HCT116 (cell line): ENCODE measurements around the gene CYP26B1.

Experiments used
- CBX3 ChIP-seq: IDR thresholded peaks from 2 replicates; pipeline ENCODE4 v1.6.1; 2012; ENCODE audit warnings: low read depth
- CTCF ChIP-seq, 3 experiments: fragments of 200-600 bp in 1 of 3; sonication (generic) in 1 of 3; IDR thresholded peaks in 2 of 3; conservative IDR thresholded peaks in 1 of 3; 2 replicates each; pipeline ENCODE4 v1.5.1; 2012 to 2017; ENCODE audit warnings: low read depth in 2 of 3, low read length in 2 of 3, antibody characterized with exemption in 1 of 3, borderline replicate concordance in 1 of 3, control low read depth in 1 of 3, mild to moderate bottlenecking in 1 of 3, mixed read lengths in 1 of 3, mixed run types in 1 of 3, moderate library complexity in 1 of 3; ENCODE audit not compliant: insufficient read depth in 1 of 3
- POLR2A ChIP-seq: IDR thresholded peaks from 2 replicates; pipeline ENCODE4 v1.7.0; 2011; ENCODE audit warnings: borderline replicate concordance; ENCODE audit not compliant: insufficient read depth, insufficient read length; ENCODE audit errors: extremely low read depth
- REST ChIP-seq: IDR thresholded peaks from 2 replicates; pipeline ENCODE4 v1.6.1; 2012; ENCODE audit warnings: low read depth
- TCF7L2 ChIP-seq: IDR thresholded peaks from 2 replicates; pipeline ENCODE4 v1.7.0; 2011; ENCODE audit warnings: borderline replicate concordance, inconsistent platforms; ENCODE audit not compliant: insufficient read depth, insufficient read length; ENCODE audit errors: extremely low read depth
- ZBTB33 ChIP-seq: IDR thresholded peaks from 2 replicates; pipeline ENCODE4 v1.6.1; 2011; ENCODE audit warnings: mild to moderate bottlenecking, low read length, moderate library complexity; ENCODE audit not compliant: insufficient replicate concordance; ENCODE audit errors: extremely low read depth
- ZFX ChIP-seq: fragments of 450-650 bp; IDR thresholded peaks from 2 replicates; pipeline ENCODE4 v1.6.1; 2017

- TF ChIP-seq ZFX (no peak), CTCF (IDR thresholded peaks at IDR 0.05 in 2 of 3, conservative IDR thresholded peaks at IDR 0.05 in 1 of 3; ENCODE audit: borderline replicate concordance in 1 of 3, insufficient read depth in 1 of 3, low read depth in 2 of 3, low read length in 2 of 3) (no peak), REST (no peak), CBX3 (no peak), ZBTB33 (no peak), TCF7L2 (no peak), POLR2A (no peak)
These were observed 19.4 kb downstream of the CYP26B1 start for GRCh38 chr2:72128059-72128842.
